ENCODE results near the gene ATXN7L1.

DNA sequence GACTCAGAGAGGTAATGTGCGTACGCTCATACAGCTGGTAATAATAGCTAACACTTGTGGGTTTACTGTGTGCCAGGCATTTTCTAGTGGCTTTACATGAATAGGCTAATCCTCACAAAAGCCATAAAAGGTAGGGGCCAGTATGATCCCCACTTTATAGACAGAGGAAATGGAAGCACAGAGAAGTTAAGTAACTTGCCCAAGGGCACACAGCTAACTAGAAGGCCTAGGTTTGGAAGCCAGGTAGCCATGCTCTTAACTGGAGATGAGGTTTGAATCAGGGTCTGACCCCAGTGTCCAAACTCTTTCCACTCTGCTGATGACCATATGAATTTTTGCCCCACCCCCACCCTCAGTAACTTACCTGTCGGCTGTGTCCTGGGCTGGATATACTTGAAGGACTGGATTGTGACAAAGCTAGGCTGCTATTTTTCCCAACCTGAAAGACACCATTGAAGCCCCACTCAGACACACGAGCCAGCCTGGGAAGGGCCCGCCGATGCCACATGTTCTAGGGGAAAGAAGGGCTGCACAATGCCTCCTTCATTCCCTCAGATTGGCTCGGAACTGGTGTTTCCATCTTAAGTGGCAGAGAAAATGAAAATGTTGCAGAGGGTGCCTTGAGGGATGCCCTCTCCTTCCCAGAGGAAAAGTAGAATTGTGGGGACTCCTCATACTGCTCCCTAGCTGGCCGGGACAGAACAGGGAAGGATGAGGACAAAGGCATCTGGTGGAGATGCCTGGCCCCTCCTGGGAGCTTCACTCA, 266.1 kb downstream of the ATXN7L1 start:
- TF ChIP-seq, protein P1, sequence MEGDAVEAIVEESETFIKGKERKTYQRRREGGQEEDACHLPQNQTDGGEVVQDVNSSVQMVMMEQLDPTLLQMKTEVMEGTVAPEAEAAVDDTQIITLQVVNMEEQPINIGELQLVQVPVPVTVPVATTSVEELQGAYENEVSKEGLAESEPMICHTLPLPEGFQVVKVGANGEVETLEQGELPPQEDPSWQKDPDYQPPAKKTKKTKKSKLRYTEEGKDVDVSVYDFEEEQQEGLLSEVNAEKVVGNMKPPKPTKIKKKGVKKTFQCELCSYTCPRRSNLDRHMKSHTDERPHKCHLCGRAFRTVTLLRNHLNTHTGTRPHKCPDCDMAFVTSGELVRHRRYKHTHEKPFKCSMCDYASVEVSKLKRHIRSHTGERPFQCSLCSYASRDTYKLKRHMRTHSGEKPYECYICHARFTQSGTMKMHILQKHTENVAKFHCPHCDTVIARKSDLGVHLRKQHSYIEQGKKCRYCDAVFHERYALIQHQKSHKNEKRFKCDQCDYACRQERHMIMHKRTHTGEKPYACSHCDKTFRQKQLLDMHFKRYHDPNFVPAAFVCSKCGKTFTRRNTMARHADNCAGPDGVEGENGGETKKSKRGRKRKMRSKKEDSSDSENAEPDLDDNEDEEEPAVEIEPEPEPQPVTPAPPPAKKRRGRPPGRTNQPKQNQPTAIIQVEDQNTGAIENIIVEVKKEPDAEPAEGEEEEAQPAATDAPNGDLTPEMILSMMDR (conservative IDR thresholded peaks at IDR 0.05; ENCODE audit: low read depth, low read length) = no peak
- TF ChIP-seq POLR2A (IDR thresholded peaks at IDR 0.05; ENCODE audit: low read depth, low read length) (no peak), FOS (IDR thresholded peaks at IDR 0.05; ENCODE audit: low read depth, low read length) (no peak), SMC3 (IDR thresholded peaks at IDR 0.05; ENCODE audit: low read depth, low read length) (no peak), NFE2L2 (IDR thresholded peaks at IDR 0.05; ENCODE audit: low read depth, low read length) (no peak), CHD1 (IDR thresholded peaks at IDR 0.05; ENCODE audit: low read depth, low read length) (no peak), MAZ (IDR thresholded peaks at IDR 0.05; ENCODE audit: borderline replicate concordance, low read depth, low read length) (no peak), MXI1 (IDR thresholded peaks at IDR 0.05; ENCODE audit: borderline replicate concordance, low read depth, low read length) (no peak), CEBPB (IDR thresholded peaks at IDR 0.05; ENCODE audit: low read depth, low read length) (no peak), BHLHE40 (IDR thresholded peaks at IDR 0.05; ENCODE audit: low read depth, low read length) (no peak), RAD21 (IDR thresholded peaks at IDR 0.05; ENCODE audit: low read length) (no peak)
- TF ChIP-seq, protein P2, sequence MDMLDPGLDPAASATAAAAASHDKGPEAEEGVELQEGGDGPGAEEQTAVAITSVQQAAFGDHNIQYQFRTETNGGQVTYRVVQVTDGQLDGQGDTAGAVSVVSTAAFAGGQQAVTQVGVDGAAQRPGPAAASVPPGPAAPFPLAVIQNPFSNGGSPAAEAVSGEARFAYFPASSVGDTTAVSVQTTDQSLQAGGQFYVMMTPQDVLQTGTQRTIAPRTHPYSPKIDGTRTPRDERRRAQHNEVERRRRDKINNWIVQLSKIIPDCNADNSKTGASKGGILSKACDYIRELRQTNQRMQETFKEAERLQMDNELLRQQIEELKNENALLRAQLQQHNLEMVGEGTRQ (IDR thresholded peaks at IDR 0.05; ENCODE audit: low read depth, low read length) = no peak
- TF ChIP-seq, protein P3, sequence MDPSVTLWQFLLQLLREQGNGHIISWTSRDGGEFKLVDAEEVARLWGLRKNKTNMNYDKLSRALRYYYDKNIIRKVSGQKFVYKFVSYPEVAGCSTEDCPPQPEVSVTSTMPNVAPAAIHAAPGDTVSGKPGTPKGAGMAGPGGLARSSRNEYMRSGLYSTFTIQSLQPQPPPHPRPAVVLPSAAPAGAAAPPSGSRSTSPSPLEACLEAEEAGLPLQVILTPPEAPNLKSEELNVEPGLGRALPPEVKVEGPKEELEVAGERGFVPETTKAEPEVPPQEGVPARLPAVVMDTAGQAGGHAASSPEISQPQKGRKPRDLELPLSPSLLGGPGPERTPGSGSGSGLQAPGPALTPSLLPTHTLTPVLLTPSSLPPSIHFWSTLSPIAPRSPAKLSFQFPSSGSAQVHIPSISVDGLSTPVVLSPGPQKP (IDR thresholded peaks at IDR 0.05; ENCODE audit: borderline replicate concordance, low read depth, low read length) = no peak

Data from IMR-90 (cell line).